ENCODE measurements around the gene SEMA5A.

GRCh38 chr5:9483243-9483642, 62.6 kb downstream of the SEMA5A start:
- TF ChIP-seq ZNF274 (IDR thresholded peaks at IDR 0.05; ENCODE audit: low read depth, low read length) (no peak), YY1 (IDR thresholded peaks at IDR 0.05; ENCODE audit: insufficient read depth, insufficient read length) (no peak), SUZ12 (IDR thresholded peaks at IDR 0.05; ENCODE audit: extremely low read depth, insufficient read depth, insufficient read length) (no peak)

All from NT2/D1 (cell line).